Adrenal gland (tissue), 5 donors: ENCODE data around the gene NFATC1.

Source experiments
- CTCF ChIP-seq, 6 experiments: fragments of 450-650 bp in 4 of 6; fragments of 200-600 bp in 2 of 6; sonication (generic) in 1 of 6; IDR thresholded peaks; 1 replicate in 5 of 6; 2 replicates in 1 of 6; pipeline versions ENCODE4 v1.5.1 to v1.8.0; 2016 to 2021; ENCODE audit warnings: antibody characterized with exemption in 6 of 6, mild to moderate bottlenecking in 2 of 6, moderate library complexity in 1 of 6
- POLR2A ChIP-seq, 2 donors: fragments of 450-650 bp; IDR thresholded peaks; one replicate each; pipeline ENCODE4 v1.6.1; 2017; ENCODE audit warnings: antibody characterized with exemption in 2 of 2, mild to moderate bottlenecking in 2 of 2, moderate library complexity in 1 of 2
- donor health status: DM: no; HTN: no; CAD: no.

GRCh38 chr18:79569720-79570119 is 174.0 kb downstream of the NFATC1 start:
- TF ChIP-seq CTCF (IDR thresholded peaks at IDR 0.05) (no peak), POLR2A (IDR thresholded peaks at IDR 0.05) (no peak)
